NB4 (cell line): ENCODE measurements around the gene ERBB4.

Experiments
- DNase-seq: peaks from one replicate; pipeline ENCODE4 v3.0.0; 2010; ENCODE audit warnings: low read depth
- H3K4me3 ChIP-seq: one replicate; pipeline ENCODE4 v1.5.1; 2011; ENCODE audit warnings: mild to moderate bottlenecking, low read depth, low read length, moderate library complexity
- CTCF ChIP-seq: IDR thresholded peaks from one replicate; pipeline ENCODE4 v1.5.1; 2012; ENCODE audit warnings: low read depth, low read length
- MAX ChIP-seq: IDR thresholded peaks from 2 replicates; pipeline ENCODE4 v1.6.1; 2011; ENCODE audit warnings: low read depth, low read length
- MYC ChIP-seq: IDR thresholded peaks from 2 replicates; pipeline ENCODE4 v1.6.1; 2011; ENCODE audit warnings: low read depth, low read length
- POLR2A ChIP-seq: IDR thresholded peaks from 2 replicates; pipeline ENCODE4 v1.6.1; 2011; ENCODE audit warnings: mild to moderate bottlenecking; ENCODE audit not compliant: insufficient read length; ENCODE audit errors: extremely low read depth

ERBB4 gene

GRCh38 chr2:211836409-211836808, 702.2 kb downstream of the ERBB4 start:
- TF ChIP-seq POLR2A (no peak), CTCF (no peak), MYC (no peak), MAX (no peak)
- no peak overlapping the region for H3K4me3 ChIP-seq
- no peak for DNase-seq

- TF ChIP-seq POLR2A (no peak), CTCF (no peak), MAX (no peak), MYC (no peak)
- no peak for DNase-seq
- H3K4me3 ChIP-seq, result no peak overlapping the region
These were observed 702.9 kb downstream of the ERBB4 start for GRCh38 chr2:211835695-211836094.

- no peak overlapping the region for H3K4me3 ChIP-seq
- TF ChIP-seq CTCF, result no peak
- no peak for TF ChIP-seq MYC
- TF ChIP-seq MAX, result no peak
- no peak for TF ChIP-seq POLR2A
- DNase-seq, result no peak
These were observed 704.9 kb downstream of the ERBB4 start for GRCh38 chr2:211833582-211834279.

- TF ChIP-seq CTCF, result no peak
- no peak for TF ChIP-seq MAX
- no peak for TF ChIP-seq MYC
- no peak for TF ChIP-seq POLR2A
These were observed 708.9 kb downstream of the ERBB4 start for GRCh38 chr2:211829725-211830124.

GRCh38 chr2:211823886-211824479, 714.6 kb downstream of the ERBB4 start:
- TF ChIP-seq MYC, result no peak
- no peak for TF ChIP-seq MAX
- TF ChIP-seq CTCF, result no peak
- no peak for TF ChIP-seq POLR2A
- no peak for DNase-seq
- no peak overlapping the region for H3K4me3 ChIP-seq

More at GRCh38 chr2:211829725-211830124, 708.9 kb downstream of the ERBB4 start:
- no peak overlapping the region for H3K4me3 ChIP-seq
- DNase-seq, result no peak
